GM13976 (cell line): ENCODE measurements around the gene RAD9B.
"Not testable (repeated sequence)": the region's sequence is repeated elsewhere in the genome, so short reads cannot be mapped to it uniquely, and the experiment has no call there.

Source experiments
- DNase-seq: peaks from one replicate; pipeline ENCODE4 v3.0.0; 2012; ENCODE audit warnings: low spot score
- CTCF ChIP-seq: IDR thresholded peaks from 2 replicates; pipeline ENCODE4 v1.5.1; 2012; ENCODE audit warnings: borderline replicate concordance, mild to moderate bottlenecking; ENCODE audit not compliant: insufficient read depth; ENCODE audit errors: extremely low read depth, missing control alignments, control extremely low read depth
- in situ Hi-C: fragments of 300-500 bp; cut with MboI; formaldehyde crosslinking; loops from one replicate; pipeline ENCODE4 v1.12.0; 2022; ENCODE audit warnings: low sequenced_read_pairs, mixed read lengths, inconsistent platforms; ENCODE audit not compliant: unreplicated experiment

RAD9B gene

DNA sequence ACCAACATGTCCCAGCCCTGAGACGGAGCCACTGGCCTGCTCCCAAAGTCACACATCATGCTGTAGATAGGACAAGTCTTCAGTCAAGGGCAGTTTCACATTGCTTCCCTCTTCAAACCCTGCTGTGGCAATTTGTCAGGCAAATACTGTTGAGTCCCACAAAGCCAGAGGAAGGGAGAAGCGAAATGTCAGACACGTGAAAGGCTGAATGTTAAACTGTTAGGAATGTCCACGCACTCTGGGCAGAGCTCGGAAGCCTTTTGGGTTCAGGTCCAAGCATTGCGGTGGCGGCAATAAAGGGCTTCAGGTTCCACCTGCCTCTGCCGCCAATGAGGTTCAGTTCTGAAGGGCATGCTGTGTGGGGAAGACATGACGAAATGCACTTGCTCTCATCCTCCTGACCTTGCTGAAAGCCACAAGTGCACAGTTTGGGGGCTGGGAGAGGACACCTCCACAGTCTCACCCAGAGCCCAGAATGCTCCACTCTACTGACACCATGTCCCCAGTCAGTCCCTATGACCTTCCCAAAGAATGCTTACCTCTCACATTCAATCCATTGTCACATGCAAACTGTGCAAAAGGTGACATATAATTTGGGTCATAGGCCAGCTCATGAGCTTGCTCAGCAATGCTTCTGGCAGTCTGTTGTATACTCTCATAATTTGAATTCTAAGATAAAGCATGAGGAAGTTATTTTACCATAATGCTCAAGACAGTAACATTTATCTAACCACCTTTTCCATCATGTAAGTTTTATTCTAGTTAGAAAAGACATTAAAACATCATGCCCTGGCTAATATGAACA lies 35.7 kb downstream of the RAD9B start:
- no peak for TF ChIP-seq CTCF
- DNase-seq = no peak
- in situ Hi-C loops = no loop called here

- no peak for TF ChIP-seq CTCF
- in situ Hi-C loops = no loop called here
- no peak for DNase-seq
These were observed 36.9 kb downstream of the RAD9B start for GRCh38 chr12:110538869-110539622.

GRCh38 chr12:110540048-110540447 lies 37.9 kb downstream of the RAD9B start:
- no peak for TF ChIP-seq CTCF
- DNase-seq = no peak
- in situ Hi-C loops = no loop called here

DNA sequence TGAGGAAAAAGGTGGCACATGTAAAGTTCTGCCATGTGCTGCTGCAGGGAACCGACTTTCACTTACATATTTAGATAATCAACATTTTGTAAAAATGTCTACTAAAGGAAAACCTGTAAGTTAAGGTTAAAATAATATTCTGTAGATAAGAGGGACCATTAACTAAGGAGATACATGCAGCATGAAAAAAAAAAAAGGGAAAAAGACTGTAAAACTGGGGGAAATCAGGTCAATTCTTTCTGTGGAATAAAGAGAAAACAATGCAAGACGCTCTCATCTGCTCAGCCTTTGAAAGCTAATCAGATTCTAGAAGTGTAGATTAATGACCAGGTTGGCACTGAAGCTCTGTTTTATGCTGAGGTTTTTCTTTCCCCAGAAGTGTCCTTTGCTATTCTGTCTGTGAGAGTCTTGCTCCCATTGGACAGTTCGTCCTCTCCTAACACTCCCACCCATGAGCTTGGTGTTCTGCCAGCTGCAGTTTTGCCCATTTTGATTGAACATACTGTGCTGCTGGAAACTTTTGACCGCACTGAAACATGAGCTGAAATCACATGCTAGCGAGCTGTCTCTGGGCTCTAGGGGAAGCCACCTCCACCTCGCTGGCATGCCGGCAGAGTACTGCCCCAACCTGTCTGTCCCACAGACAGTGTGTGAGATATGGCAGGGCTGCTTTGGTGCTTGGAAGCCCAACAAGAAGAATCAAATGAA lies 41.3 kb downstream of the RAD9B start:
- in situ Hi-C loops = no loop called here
- DNase-seq = no peak
- no peak for TF ChIP-seq CTCF

GRCh38 chr12:110543965-110544364 lies 41.8 kb downstream of the RAD9B start:
- in situ Hi-C loops = no loop called here
- TF ChIP-seq CTCF = no peak
- no peak for DNase-seq

DNA sequence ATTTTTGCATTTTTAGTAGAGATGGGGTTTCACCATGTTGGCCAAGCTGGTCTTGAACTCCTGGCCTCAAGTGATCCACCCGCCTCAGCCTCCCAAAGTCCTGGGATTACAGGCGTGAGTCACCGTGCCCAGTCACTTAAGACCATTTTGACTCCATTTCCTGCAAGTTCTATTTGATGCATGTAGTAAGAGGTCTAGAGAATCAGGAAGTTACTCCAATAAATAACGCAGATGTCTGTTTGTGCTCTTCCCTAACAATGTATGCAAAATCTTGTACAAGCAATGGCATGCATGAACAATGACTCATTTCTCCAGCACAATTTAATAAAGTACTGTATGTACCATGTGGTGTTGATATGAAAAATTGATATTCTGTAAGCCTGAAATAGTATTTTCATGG lies 43.1 kb downstream of the RAD9B start:
- in situ Hi-C loops, DNase-seq: not testable (repeated sequence)
